CD14-positive monocyte (primary cell): Measurements from ENCODE around the gene LACTB. TPM values are rescaled to one million over a fixed set of nuclear protein-coding genes. Genes with fewer than 3 reads are reported as not detected.

Experiments
- polyA plus RNA-seq, 3 donors: library from polyadenylated mRNA; depleted of rRNA in 1 of 3; unstranded in 2 of 3; stranded (reverse) in 1 of 3; fragments of 300-500 nt in 2 of 3; fragments of >200 nt in 1 of 3; fragmentation: Illumina TruSeq in 2 of 3; gene quantifications; 1 replicate in 2 of 3; 2 replicates in 1 of 3; pipeline ENCODE4 v1.2.3, GENCODE V29; 2012 to 2021

LACTB gene
- polyA plus RNA-seq, 3 donors = 18.5 to 59.3 (median 40.4) TPM

Other genes starting within 250 kb of the LACTB start
- 10 to 100 TPM; 11.7 to 15.9 (median 11.9) TPM for gene TPM1, start 79.1 kb upstream of the LACTB start, polyA plus RNA-seq
- gene RPS27L, start 35.6 kb downstream of the LACTB start, polyA plus RNA-seq = 100 to 1,000 TPM in 2 of 3 donors, 10 to 100 TPM in 1; 16.1 to 196 (median 178) TPM
- 10 to 100 TPM; 22.0 to 77.3 (median 58.9) TPM for gene RAB8B, start 67.7 kb downstream of the LACTB start, polyA plus RNA-seq
- gene APH1B, start 155.7 kb downstream of the LACTB start, polyA plus RNA-seq = 10 to 100 TPM; 13.6 to 57.1 (median 54.8) TPM